Activated T-cell treated with anti-CD3 and anti-CD28 coated beads, Interleukin-2, amount 50 U/mL, for 72 hours (primary cell): Measurements from ENCODE around the gene DPEP2. TPM values are rescaled to one million over a fixed set of nuclear protein-coding genes. Genes with fewer than 3 reads are reported as not detected.

Source experiments
- ATAC-seq, 2 donors: fragments of 150-1000 bp; cut with Tn5 transposase; replicated peaks in 1 of 2; 2 replicates each; pipeline ENCODE4 v1.10.0; 2021; ENCODE audit warnings: moderate library complexity in 2 of 2, mild to moderate bottlenecking in 1 of 2
- DNase-seq, 2 donors: peaks; one replicate each; pipeline ENCODE4 v3.0.0; 2021 to 2022; ENCODE audit warnings: mixed read lengths in 1 of 2
- H3K27ac Mint-ChIP-seq: one replicate; pipeline ENCODE4 v1.8.0; 2022; ENCODE audit warnings: mild to moderate bottlenecking, moderate library complexity, mixed read lengths
- H3K27me3 Mint-ChIP-seq: one replicate; pipeline ENCODE4 v1.8.0; 2022; ENCODE audit warnings: low read depth, mixed read lengths
- H3K36me3 Mint-ChIP-seq, 2 donors: one replicate each; pipeline ENCODE4 v1.8.0; 2022; ENCODE audit warnings: mixed read lengths in 2 of 2, mild to moderate bottlenecking in 1 of 2; ENCODE audit not compliant: insufficient read depth in 2 of 2
- H3K4me1 Mint-ChIP-seq: one replicate; pipeline ENCODE4 v1.8.0; 2022; ENCODE audit warnings: low read depth, mixed read lengths
- H3K4me3 Mint-ChIP-seq, 2 donors: one replicate each; pipeline ENCODE4 v1.8.0; 2022; ENCODE audit warnings: mild to moderate bottlenecking in 2 of 2, mixed read lengths in 2 of 2, moderate library complexity in 2 of 2
- H3K9me3 Mint-ChIP-seq, 2 donors: one replicate each; pipeline ENCODE4 v1.8.0; 2022; ENCODE audit warnings: mixed read lengths in 2 of 2
- total RNA-seq, 2 donors: library from RNA; stranded (reverse); gene quantifications; one replicate each; pipeline ENCODE4 v1.2.3, GENCODE V29; 2022

DPEP2 gene
- total RNA-seq, 2 donors from 2014 or later = 11.4 to 11.6 TPM

DNA sequence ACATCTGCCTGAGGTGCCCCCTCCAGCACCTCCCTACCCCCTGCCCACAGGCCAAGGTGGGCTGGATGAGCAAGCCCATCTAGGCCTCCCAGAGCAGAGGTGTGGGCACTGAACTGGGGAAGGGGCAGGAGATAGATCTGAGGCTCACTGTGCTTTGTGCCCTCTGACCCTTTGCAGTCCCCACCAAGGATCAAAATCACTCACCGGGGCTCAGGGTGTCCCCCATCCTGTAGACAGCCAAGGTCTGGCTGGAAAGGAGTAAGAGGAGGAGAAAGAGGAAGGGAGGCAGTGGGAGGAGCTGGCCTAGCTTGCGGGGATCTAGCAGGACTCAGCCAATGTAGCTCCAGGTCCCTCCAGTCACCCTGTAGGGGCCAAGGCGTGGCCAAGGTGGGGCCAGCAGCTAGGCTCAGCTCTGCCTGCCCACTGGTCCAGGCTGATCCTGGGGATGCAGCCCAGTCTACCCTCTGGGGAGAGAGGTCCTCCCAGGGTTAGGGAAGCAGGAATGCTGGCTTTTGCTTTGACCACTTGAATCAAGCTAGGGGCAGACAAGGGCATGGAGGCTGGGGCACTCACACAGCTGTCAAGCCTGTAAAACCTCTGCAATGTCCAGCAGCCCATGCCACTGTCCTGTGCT, 32.6 kb downstream of the DPEP2 start:
- ATAC-seq (no peak), DNase-seq (no peak)
- Mint-ChIP-seq H3K4me1 (peaks cover 29% of the 10 kb centered on the region), H3K36me3 (peaks cover 8% of the 10 kb centered on the region in 2 donors), H3K27ac (no peak overlapping the region), H3K27me3 (no peaks in the 10 kb centered on the region), H3K9me3 (no peaks in the 10 kb centered on the region), H3K4me3 (peak overlapping the region; percentile 82 to 99)

DNA sequence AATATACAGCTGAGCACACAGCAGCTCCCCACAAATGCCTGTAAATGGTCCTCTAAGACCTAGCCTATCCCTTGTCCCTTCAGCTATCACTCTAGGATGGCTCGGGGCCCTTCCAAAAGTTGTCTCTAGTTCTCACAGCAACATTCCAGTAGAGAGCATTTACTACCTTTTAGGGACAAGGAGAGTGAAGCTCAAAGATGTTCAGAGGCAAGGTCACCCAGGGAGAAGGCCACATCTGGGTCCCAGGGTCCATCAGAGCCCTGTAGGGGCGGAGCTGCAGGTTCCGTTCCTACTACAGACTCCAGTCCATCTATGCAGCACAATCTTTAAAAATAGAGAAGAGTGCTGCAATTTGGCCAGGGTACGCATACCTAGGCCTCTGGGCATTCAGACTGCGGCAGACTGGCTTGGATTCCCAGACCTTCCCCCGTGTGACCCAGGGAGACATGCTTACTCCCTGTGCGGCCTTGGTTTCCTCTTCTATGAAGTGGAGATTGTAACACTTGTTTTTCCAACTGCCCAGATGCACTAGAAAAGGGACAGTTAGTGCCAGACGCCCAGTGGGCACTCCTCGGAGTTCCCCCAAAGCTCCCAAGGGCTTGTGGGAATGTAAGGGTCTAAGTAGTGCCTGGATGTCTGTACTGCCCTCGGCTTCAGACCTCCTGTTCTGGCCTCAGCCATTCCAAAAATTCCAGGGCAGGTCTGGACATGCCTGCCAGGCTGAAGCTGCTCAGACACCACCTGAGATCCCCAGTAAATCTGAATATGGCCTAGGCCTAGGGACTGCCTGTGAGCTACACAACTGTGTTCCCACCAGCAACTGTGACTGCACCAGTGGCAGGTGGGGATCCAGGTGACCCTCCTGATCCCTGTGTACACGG, 33.4 kb downstream of the DPEP2 start:
- Mint-ChIP-seq H3K36me3 (peaks cover 8% of the 10 kb centered on the region in 2 donors), H3K4me3 (peak overlapping the region in 1 of 2 donors; percentile 82), H3K9me3 (no peaks in the 10 kb centered on the region), H3K27ac (no peak overlapping the region), H3K4me1 (peaks cover 29% of the 10 kb centered on the region), H3K27me3 (no peaks in the 10 kb centered on the region)
- ATAC-seq (no peak), DNase-seq (no peak)

DNA sequence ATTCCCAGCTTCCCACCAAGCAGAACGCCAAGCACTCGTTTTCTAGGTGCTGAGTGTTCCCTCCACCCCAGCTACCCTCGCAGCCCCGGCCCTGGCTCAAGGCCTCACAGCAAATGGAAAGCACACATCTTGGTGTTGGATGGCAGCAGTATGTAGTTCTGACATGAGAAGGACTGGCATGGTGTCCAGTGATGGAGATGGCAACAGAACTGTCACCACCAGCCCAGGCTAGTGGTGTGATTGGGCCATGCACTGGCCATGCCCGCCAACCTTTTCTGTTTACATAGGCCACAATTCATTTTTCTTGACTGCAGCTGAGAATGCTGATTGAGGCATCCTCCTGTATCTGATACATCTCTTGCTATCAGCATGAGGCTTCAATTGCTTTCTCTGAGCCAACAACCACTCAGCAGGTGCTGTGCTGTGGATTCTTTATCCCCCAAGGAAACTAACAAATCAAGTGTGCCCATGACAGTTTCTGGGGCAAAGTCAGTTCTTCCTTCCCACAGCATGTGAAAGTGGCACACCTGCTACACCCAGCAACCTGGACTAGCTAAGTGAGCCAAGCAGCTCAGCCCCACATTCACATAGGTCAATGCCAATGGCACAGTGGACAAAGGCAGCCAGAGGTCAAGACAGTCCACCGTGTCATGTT, 34.7 kb downstream of the DPEP2 start:
- no peak overlapping the region for H3K4me3 Mint-ChIP-seq
- H3K27ac Mint-ChIP-seq = no peak overlapping the region
- ATAC-seq (no peak), DNase-seq (no peak)
- H3K9me3 Mint-ChIP-seq = no peaks in the 10 kb centered on the region
- peaks cover 8 to 10% of the 10 kb centered on the region in 2 donors for H3K36me3 Mint-ChIP-seq
- H3K27me3 Mint-ChIP-seq = no peaks in the 10 kb centered on the region
- peaks cover 26% of the 10 kb centered on the region for H3K4me1 Mint-ChIP-seq

DNA sequence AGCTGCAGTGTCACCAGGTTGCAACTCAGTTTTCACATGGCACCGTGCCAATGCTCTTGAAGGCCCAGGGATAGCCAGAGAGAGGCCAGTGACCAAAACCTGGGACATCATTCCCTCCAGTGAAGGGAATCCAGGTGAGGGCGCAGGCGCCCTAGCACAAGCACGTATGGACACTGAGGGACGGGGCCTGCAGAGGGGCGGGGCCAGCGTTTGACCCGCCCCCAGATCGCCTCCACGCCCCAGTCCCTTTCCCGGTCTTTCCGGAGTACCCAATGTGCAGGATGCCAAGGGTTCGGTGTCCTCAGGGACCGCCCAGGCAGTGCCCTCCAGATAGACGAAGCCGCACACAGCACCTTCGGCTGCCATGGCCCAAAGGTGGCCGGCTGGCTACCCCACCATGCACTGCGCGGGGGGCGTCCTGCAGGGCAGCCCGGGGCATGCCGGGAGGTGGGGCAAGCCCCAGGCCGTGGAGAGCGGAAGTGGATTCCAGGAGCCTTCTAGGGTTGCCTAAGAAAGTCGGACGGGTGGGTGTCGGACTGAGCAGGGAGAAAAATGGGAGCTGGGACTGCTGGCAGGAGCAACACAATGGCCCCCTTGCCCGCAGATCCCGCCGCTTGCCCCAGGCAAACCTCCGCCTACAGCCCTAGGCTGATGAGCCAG, 35.5 kb downstream of the DPEP2 start:
- no peak overlapping the region for H3K4me3 Mint-ChIP-seq
- H3K27me3 Mint-ChIP-seq = no peaks in the 10 kb centered on the region
- H3K27ac Mint-ChIP-seq = no peak overlapping the region
- H3K9me3 Mint-ChIP-seq = no peaks in the 10 kb centered on the region
- ATAC-seq (no peak), DNase-seq (no peak)
- H3K36me3 Mint-ChIP-seq = peaks cover 8 to 10% of the 10 kb centered on the region in 2 donors
- H3K4me1 Mint-ChIP-seq = peaks cover 18% of the 10 kb centered on the region

DNA sequence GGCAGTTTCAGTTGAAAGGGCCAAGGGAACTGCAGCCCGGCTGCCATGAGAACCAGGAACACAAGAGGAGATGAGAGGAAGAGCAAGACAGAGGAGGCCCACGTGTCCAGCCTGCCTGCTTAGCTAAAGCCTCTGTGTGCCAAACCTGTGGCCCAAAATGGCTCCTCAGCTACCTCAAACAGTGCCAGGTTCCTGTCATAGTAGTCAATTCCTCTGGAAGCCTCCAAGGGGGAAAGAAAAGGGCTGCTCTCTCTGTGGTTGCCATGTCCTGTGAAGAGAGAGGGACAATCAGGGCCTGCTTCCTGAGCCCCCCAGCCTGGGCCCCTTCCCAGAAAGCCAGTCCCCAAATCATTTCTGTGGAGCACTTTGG, 36.0 kb downstream of the DPEP2 start:
- Mint-ChIP-seq H3K4me3 (no peak overlapping the region), H3K27ac (no peak overlapping the region), H3K27me3 (no peaks in the 10 kb centered on the region), H3K36me3 (peaks cover 8 to 10% of the 10 kb centered on the region in 2 donors), H3K9me3 (no peaks in the 10 kb centered on the region), H3K4me1 (peaks cover 18% of the 10 kb centered on the region)
- DNase-seq (no peak), ATAC-seq (no peak)

DNA sequence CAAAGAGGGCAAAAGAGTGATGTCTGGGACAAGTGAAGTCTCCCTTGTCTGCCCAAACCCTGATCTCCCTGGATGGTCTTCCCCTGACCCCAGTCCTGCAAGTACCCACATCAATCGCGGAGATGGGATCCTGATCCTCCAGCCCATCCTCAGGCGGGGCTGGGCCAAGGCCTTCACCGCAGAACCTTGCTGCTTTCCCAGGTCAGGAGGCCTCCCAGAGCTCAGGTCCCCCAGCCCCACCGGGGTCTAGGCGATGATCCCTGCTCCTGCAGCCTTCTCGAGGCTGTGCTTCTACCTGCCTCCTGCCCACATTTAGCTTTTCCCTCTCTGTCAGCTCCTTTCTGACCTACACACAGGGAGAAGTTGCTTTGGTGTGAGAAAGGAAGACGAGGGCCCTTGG, 37.1 kb downstream of the DPEP2 start:
- no peaks in the 10 kb centered on the region for H3K27me3 Mint-ChIP-seq
- H3K9me3 Mint-ChIP-seq = no peaks in the 10 kb centered on the region
- DNase-seq (no peak), ATAC-seq (no peak)
- H3K27ac Mint-ChIP-seq = no peak overlapping the region
- H3K36me3 Mint-ChIP-seq = peaks cover 3 to 8% of the 10 kb centered on the region in 2 donors
- H3K4me3 Mint-ChIP-seq = no peak overlapping the region
- peaks cover 10% of the 10 kb centered on the region for H3K4me1 Mint-ChIP-seq

DNA sequence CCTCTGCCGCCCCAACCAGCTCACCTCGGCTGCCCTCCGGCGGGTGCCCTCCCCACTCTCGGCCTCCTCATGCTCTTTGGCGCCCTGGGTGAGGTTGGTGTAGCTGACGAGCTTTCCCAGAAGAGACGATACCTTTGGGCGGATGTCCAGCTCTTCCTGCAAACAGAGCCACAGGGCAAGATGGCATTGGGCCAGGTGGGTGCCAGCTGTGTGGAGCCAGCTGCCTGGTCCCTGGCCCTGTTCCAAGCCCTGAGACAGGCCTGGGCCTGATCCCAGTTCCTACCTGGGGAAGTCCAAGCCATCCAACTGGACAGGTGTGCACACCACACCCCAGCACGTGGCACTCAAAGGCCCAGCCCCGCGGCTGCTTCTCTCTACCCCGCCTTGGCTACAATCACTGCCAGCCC, 37.7 kb downstream of the DPEP2 start:
- Mint-ChIP-seq H3K4me1 (peaks cover 4% of the 10 kb centered on the region), H3K36me3 (peaks cover 2 to 8% of the 10 kb centered on the region in 2 donors), H3K27ac (no peak overlapping the region), H3K4me3 (no peak overlapping the region), H3K9me3 (no peaks in the 10 kb centered on the region), H3K27me3 (no peaks in the 10 kb centered on the region)
- DNase-seq = no peak
- ATAC-seq = no peak

DNA sequence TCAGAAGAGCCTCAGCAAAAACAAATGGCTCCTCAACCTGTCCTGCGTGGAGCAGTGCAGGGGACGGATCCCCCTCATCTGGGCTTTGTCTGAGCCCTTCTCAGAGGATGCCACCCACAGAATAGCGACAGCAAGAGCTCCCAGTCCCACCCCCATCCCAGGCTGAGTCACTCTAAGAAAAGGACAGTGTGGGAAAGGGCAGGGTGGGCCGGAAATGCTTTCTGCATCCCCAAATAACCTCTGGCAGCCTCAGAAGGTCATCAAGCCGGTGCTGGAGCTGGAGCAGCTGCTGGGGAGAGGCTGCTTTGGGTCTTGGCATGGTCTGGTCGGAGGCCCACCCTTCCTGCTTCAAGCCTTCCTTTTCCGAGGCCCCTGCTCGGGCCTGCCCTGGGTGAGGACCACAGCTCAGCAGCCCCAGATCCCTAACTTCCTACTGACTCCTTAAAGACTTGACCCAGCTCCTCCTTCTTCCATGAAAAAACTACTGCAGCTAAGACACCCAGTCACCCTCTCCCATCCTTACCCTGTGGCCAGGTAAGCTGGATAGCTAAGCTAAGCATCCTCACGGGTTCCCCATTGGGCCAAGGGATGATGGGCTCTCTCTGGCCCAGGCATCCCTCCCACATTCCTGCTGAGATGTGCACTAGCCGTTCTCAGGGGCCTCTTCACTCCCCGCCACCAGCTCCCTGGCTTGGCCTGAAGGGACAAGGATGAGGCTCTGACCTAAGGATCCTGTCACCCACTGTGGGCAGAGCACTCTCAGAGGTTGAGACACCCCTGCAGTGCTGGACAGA, 39.6 kb downstream of the DPEP2 start:
- Mint-ChIP-seq H3K9me3 (no peaks in the 10 kb centered on the region), H3K4me3 (no peak overlapping the region), H3K27ac (no peak overlapping the region), H3K4me1 (no peaks in the 10 kb centered on the region), H3K27me3 (no peaks in the 10 kb centered on the region), H3K36me3 (peaks cover 2 to 8% of the 10 kb centered on the region in 2 donors)
- no peak for ATAC-seq
- no peak for DNase-seq

- H3K9me3 Mint-ChIP-seq = no peaks in the 10 kb centered on the region
Observed at GRCh38 chr16:67957622-67958021, 41.7 kb downstream of the DPEP2 start.

GRCh38 chr16:67954421-67955196, 44.7 kb downstream of the DPEP2 start:
- no peak for DNase-seq
- H3K4me3 Mint-ChIP-seq = no peak overlapping the region
- no peaks in the 10 kb centered on the region for H3K36me3 Mint-ChIP-seq
- no peaks in the 10 kb centered on the region for H3K9me3 Mint-ChIP-seq
- no peak for ATAC-seq
- H3K4me1 Mint-ChIP-seq = no peaks in the 10 kb centered on the region
- H3K27me3 Mint-ChIP-seq = no peaks in the 10 kb centered on the region
- no peak overlapping the region for H3K27ac Mint-ChIP-seq

More at GRCh38 chr16:67957622-67958021, 41.7 kb downstream of the DPEP2 start:
- no peaks in the 10 kb centered on the region for H3K27me3 Mint-ChIP-seq
- no peak overlapping the region for H3K27ac Mint-ChIP-seq
- ATAC-seq (no peak), DNase-seq (no peak)
- H3K4me1 Mint-ChIP-seq = no peaks in the 10 kb centered on the region
- H3K36me3 Mint-ChIP-seq = peaks cover 0 to 5% of the 10 kb centered on the region in 2 donors
- H3K4me3 Mint-ChIP-seq = no peak overlapping the region

GRCh38 chr16:67953641-67954375, 45.5 kb downstream of the DPEP2 start:
- peak overlapping the region; percentile 19 for H3K27ac Mint-ChIP-seq
- no peaks in the 10 kb centered on the region for H3K36me3 Mint-ChIP-seq
- H3K4me1 Mint-ChIP-seq = no peaks in the 10 kb centered on the region

More at GRCh38 chr16:67953641-67954375, 45.5 kb downstream of the DPEP2 start:
- ATAC-seq = no peak
- no peak overlapping the region for H3K4me3 Mint-ChIP-seq
- no peaks in the 10 kb centered on the region for H3K27me3 Mint-ChIP-seq
- H3K9me3 Mint-ChIP-seq = no peaks in the 10 kb centered on the region
- no peak for DNase-seq
